SK-N-SH (cell line): ENCODE results near the gene TMTC2. TPM values are rescaled to one million over a fixed set of nuclear protein-coding genes. Genes with fewer than 3 reads are reported as not detected.

ENCODE experiments used
- CTCF ChIA-PET: fragments of 300-600, 350-600 bp; formaldehyde crosslinking; extraction: SDS; loops from one replicate; lab custom pipeline; 2021; lab: Yijun Ruan, JAX
- POLR2A ChIA-PET: fragments of 350-600 bp; sonication (Branson Sonifier 250); formaldehyde crosslinking; extraction: SDS; loops from one replicate; lab custom pipeline; 2020; ENCODE audit warnings: antibody characterized with exemption, inconsistent platforms; lab: Yijun Ruan, JAX
- DNase-seq: peaks from one replicate; pipeline ENCODE4 v3.0.0; 2012
- H2AFZ ChIP-seq: fragments of 200-600 bp; sonication (generic); 2 replicates; pipeline ENCODE4 v1.8.1; 2016; ENCODE audit warnings: antibody characterized with exemption, mild to moderate bottlenecking, low read depth
- H3F3A ChIP-seq: fragments of 200-600 bp; sonication (generic); replicated peaks from 2 replicates; pipeline ENCODE3; 2016; ENCODE audit warnings: antibody characterized with exemption, mild to moderate bottlenecking; ENCODE audit not compliant: insufficient read depth
- H3K27ac ChIP-seq, 2 experiments: fragments of 200-500 bp in 1 of 2; fragments of 200-600 bp in 1 of 2; sonication (Bioruptor generic) in 1 of 2; sonication (generic), shearing (Covaris generic) in 1 of 2; 2 replicates each; pipeline versions ENCODE4 v1.5.1 to v1.6.1; 2014 to 2016; ENCODE audit warnings: low read depth in 2 of 2, inconsistent platforms in 1 of 2, low read length in 1 of 2, mild to moderate bottlenecking in 1 of 2, mixed read lengths in 1 of 2
- H3K27me3 ChIP-seq: fragments of 200-600 bp; sonication (generic), shearing (Covaris generic); 2 replicates; pipeline ENCODE4 v1.6.1; 2016; ENCODE audit warnings: mixed run types; ENCODE audit not compliant: insufficient read depth
- H3K36me3 ChIP-seq, 2 experiments: fragments of 200-500 bp in 1 of 2; fragments of 200-600 bp in 1 of 2; sonication (Bioruptor generic) in 1 of 2; sonication (generic) in 1 of 2; replicated peaks in 1 of 2; 2 replicates each; pipeline versions ENCODE3 to v1.5.1; 2014 to 2016; ENCODE audit warnings: low read length in 1 of 2, mild to moderate bottlenecking in 1 of 2; ENCODE audit not compliant: insufficient read depth in 2 of 2, control insufficient read depth in 1 of 2
- H3K4me1 ChIP-seq, 2 experiments: fragments of 200-500 bp in 1 of 2; fragments of 200-600 bp in 1 of 2; sonication (Bioruptor generic) in 1 of 2; sonication (generic), shearing (Covaris generic) in 1 of 2; 2 replicates each; pipeline versions ENCODE4 v1.5.1 to v1.6.1; 2014 to 2016; ENCODE audit warnings: low read depth in 1 of 2, low read length in 1 of 2, mixed run types in 1 of 2; ENCODE audit not compliant: insufficient read depth in 2 of 2, control insufficient read depth in 1 of 2
- H3K4me2 ChIP-seq: fragments of 200-600 bp; sonication (generic), shearing (Covaris generic); 2 replicates; pipeline ENCODE4 v1.6.1; 2017; ENCODE audit warnings: mixed run types
- H3K4me3 ChIP-seq, 2 experiments: fragments of 200-500 bp in 1 of 2; fragments of 200-600 bp in 1 of 2; sonication (Bioruptor generic) in 1 of 2; sonication (generic), shearing (Covaris generic) in 1 of 2; 2 replicates each; pipeline versions ENCODE4 v1.5.1 to v1.8.1; 2014 to 2016; ENCODE audit warnings: low read depth in 2 of 2, inconsistent platforms in 1 of 2, low read length in 1 of 2, mild to moderate bottlenecking in 1 of 2, mixed read lengths in 1 of 2, moderate library complexity in 1 of 2
- H3K79me2 ChIP-seq: fragments of 200-600 bp; sonication (generic); 2 replicates; pipeline ENCODE4 v1.8.1; 2017; ENCODE audit warnings: mild to moderate bottlenecking; ENCODE audit not compliant: insufficient read depth
- H3K9ac ChIP-seq: fragments of 200-600 bp; sonication (generic); 2 replicates; pipeline ENCODE4 v1.6.1; 2017; ENCODE audit warnings: mixed run types
- H3K9me2 ChIP-seq: fragments of 200-600 bp; sonication (generic); 2 replicates; pipeline ENCODE4 v1.6.1; 2017; ENCODE audit warnings: mixed run types
- H3K9me3 ChIP-seq: fragments of 200-600 bp; sonication (generic); 2 replicates; pipeline ENCODE4 v1.6.1; 2017; ENCODE audit warnings: mixed run types, mild to moderate bottlenecking, moderate library complexity
- H4K20me1 ChIP-seq: fragments of 200-600 bp; sonication (generic); 2 replicates; pipeline ENCODE4 v1.6.1; 2017; ENCODE audit warnings: mild to moderate bottlenecking, mixed run types; ENCODE audit not compliant: insufficient read depth
- CHD2 ChIP-seq: fragments of 150-350 bp; IDR thresholded peaks from 2 replicates; pipeline ENCODE4 v1.6.1; 2018; ENCODE audit warnings: low read length; ENCODE audit not compliant: partially characterized antibody
- CTCF ChIP-seq: fragments of 200-600 bp; sonication (generic); IDR thresholded peaks from 2 replicates; pipeline ENCODE4 v1.6.1; 2017; ENCODE audit warnings: antibody characterized with exemption, mild to moderate bottlenecking, moderate library complexity
- ELF1 ChIP-seq: IDR thresholded peaks from 2 replicates; pipeline ENCODE4 v1.4.0; 2012
- FOXM1 ChIP-seq: IDR thresholded peaks from 2 replicates; pipeline ENCODE4 v1.4.0; 2012; ENCODE audit warnings: low read depth, mild to moderate bottlenecking
- GATA2 ChIP-seq: sonication (generic); formaldehyde crosslinking; IDR thresholded peaks from 2 replicates; pipeline ENCODE4 v1.5.0; 2020; ENCODE audit warnings: mild to moderate bottlenecking, missing genetic modification reagents
- MEF2A ChIP-seq: IDR thresholded peaks from 2 replicates; pipeline ENCODE4 v1.4.0; 2012; ENCODE audit warnings: low read depth, borderline replicate concordance
- MXI1 ChIP-seq: IDR thresholded peaks from 2 replicates; pipeline ENCODE4 v1.6.1; 2012; ENCODE audit warnings: mild to moderate bottlenecking, low read depth, low read length, improper control_type of control experiment
- NFIC ChIP-seq: IDR thresholded peaks from 2 replicates; pipeline ENCODE4 v1.4.0; 2012; ENCODE audit warnings: borderline replicate concordance
- NRF1 ChIP-seq: IDR thresholded peaks from 2 replicates; pipeline ENCODE4 v1.6.1; 2012; ENCODE audit warnings: low read depth, mild to moderate bottlenecking, low read length
- PBX3 ChIP-seq: IDR thresholded peaks from 2 replicates; pipeline ENCODE4; 2012
- SMC3 ChIP-seq: IDR thresholded peaks from 2 replicates; pipeline ENCODE4 v1.6.1; 2012; ENCODE audit warnings: low read depth, low read length, improper control_type of control experiment
- TCF12 ChIP-seq: IDR thresholded peaks from 2 replicates; pipeline ENCODE4 v1.4.0; 2012
- TEAD4 ChIP-seq: IDR thresholded peaks from 2 replicates; pipeline ENCODE4 v1.4.0; 2012; ENCODE audit warnings: mild to moderate bottlenecking, borderline replicate concordance; ENCODE audit not compliant: insufficient read depth
- USF1 ChIP-seq: IDR thresholded peaks from 2 replicates; pipeline ENCODE4 v1.4.0; 2012; ENCODE audit warnings: low read depth, borderline replicate concordance
- USF2 ChIP-seq: fragments of 150-350 bp; IDR thresholded peaks from 2 replicates; pipeline ENCODE4 v1.6.1; 2017; ENCODE audit warnings: antibody characterized with exemption, low read length, low read depth, borderline replicate concordance
- ZBTB33 ChIP-seq: IDR thresholded peaks from 2 replicates; pipeline ENCODE4 v1.4.0; 2012; ENCODE audit warnings: low read depth, borderline replicate concordance
- WGBS: methylation state at CpG from one replicate; pipeline ENCODE4 v1.1.6; 2017; ENCODE audit warnings: low lambda C conversion rate; 5-methylcytosine and 5-hydroxymethylcytosine counted together
- polyA plus RNA-seq, 3 experiments: library from polyadenylated mRNA; depleted of rRNA; stranded (reverse); fragments of >200 nt; gene quantifications; 2 replicates each; pipeline ENCODE4 v1.2.3, GENCODE V29; 2012

TMTC2 gene
- polyA plus RNA-seq, 1 of the 3 experiments (the other 2 are of a cell fraction): 4.1 TPM

- H3K79me2 ChIP-seq: no peaks in the 10 kb centered on the region
- CTCF ChIA-PET: no interaction called here
- H2AFZ ChIP-seq: no peak overlapping the region
- no peaks in the 10 kb centered on the region for H3K27me3 ChIP-seq
- H3K4me3 ChIP-seq: no peak overlapping the region
- TF ChIP-seq CTCF: no peak
- TF ChIP-seq TCF12: no peak
- TF ChIP-seq NFIC: no peak
- TF ChIP-seq FOXM1: no peak
- TF ChIP-seq ELF1: no peak
- TF ChIP-seq ZBTB33: no peak
- TF ChIP-seq MXI1: no peak
- no peak for TF ChIP-seq NRF1
- no peak for TF ChIP-seq PBX3
- no peak for TF ChIP-seq MEF2A
- TF ChIP-seq USF1: no peak
- no peak for TF ChIP-seq GATA2 (CRISPR knock-in tag)
- TF ChIP-seq SMC3: no peak
- TF ChIP-seq TEAD4: no peak
- no peak for TF ChIP-seq CHD2
- no peak for TF ChIP-seq USF2
- H3K9me2 ChIP-seq: no peaks in the 10 kb centered on the region
- DNase-seq: no peak
- no peaks in the 10 kb centered on the region for H4K20me1 ChIP-seq
- no peaks in the 10 kb centered on the region for H3K9me3 ChIP-seq
- POLR2A ChIA-PET: no interaction called here
- no peaks in the 10 kb centered on the region for H3F3A ChIP-seq
- H3K27ac ChIP-seq: no peak overlapping the region; a peak in 1 of 4 replicates
- no peak overlapping the region for H3K9ac ChIP-seq
- 80% methylated on average over 1 of the region's 1 CpG for WGBS
- H3K4me1 ChIP-seq: peaks cover 0 to 3% of the 10 kb centered on the region in 2 experiments; a peak in 1 of 4 replicates
- no peak overlapping the region for H3K4me2 ChIP-seq
- H3K36me3 ChIP-seq: no peaks in the 10 kb centered on the region
Measured at GRCh38 chr12:83161456-83161855, 474.8 kb downstream of the TMTC2 start.
